Activated naive CD4-positive, alpha-beta T cell treated with anti-CD3 and anti-CD28 coated beads for 36 hours (primary cell): ENCODE measurements around the gene AP1M1. TPM values are rescaled to one million over a fixed set of nuclear protein-coding genes. Genes with fewer than 3 reads are reported as not detected.
A peak's percentile ranks its signal among the peaks of the same experiment; 100 is the strongest.

ENCODE experiments used
- CTCF ChIA-PET: fragments of 350-600 bp; sonication (Branson Sonifier 250); formaldehyde crosslinking; loops from one replicate; lab custom pipeline; 2021; ENCODE audit warnings: antibody characterized with exemption; lab: Charles Lee
- DNase-seq: peaks from one replicate; pipeline ENCODE4 v3.0.0-alpha.2; 2020
- H3K27ac Mint-ChIP-seq: one replicate; pipeline ENCODE4 v1.8.0; 2021; ENCODE audit warnings: mild to moderate bottlenecking, mixed read lengths
- H3K27me3 Mint-ChIP-seq: one replicate; pipeline ENCODE4 v1.8.0; 2021; ENCODE audit warnings: low read depth, mixed read lengths
- H3K36me3 Mint-ChIP-seq: one replicate; pipeline ENCODE4 v1.8.0; 2021; ENCODE audit warnings: low read depth, mixed read lengths
- H3K4me1 Mint-ChIP-seq: one replicate; pipeline ENCODE4 v1.8.0; 2021; ENCODE audit warnings: low read depth, mixed read lengths
- H3K4me3 Mint-ChIP-seq: one replicate; pipeline ENCODE4 v1.8.0; 2021; ENCODE audit warnings: mild to moderate bottlenecking, moderate library complexity, mixed read lengths
- H3K9me3 Mint-ChIP-seq: one replicate; pipeline ENCODE4 v1.8.0; 2021; ENCODE audit warnings: mixed read lengths
- intact Hi-C: fragments of 100-400 bp; cut with micrococcal nuclease; formaldehyde crosslinking; loops from one replicate; pipeline ENCODE4 v1.15.1; 2023
- total RNA-seq, 2 experiments: library from RNA; stranded (reverse); gene quantifications; one replicate each; pipeline ENCODE4 v1.2.3, GENCODE V29; 2021

Gene AP1M1
- total RNA-seq, 2 experiments from 2014 or later = 113 to 123 TPM

DNA sequence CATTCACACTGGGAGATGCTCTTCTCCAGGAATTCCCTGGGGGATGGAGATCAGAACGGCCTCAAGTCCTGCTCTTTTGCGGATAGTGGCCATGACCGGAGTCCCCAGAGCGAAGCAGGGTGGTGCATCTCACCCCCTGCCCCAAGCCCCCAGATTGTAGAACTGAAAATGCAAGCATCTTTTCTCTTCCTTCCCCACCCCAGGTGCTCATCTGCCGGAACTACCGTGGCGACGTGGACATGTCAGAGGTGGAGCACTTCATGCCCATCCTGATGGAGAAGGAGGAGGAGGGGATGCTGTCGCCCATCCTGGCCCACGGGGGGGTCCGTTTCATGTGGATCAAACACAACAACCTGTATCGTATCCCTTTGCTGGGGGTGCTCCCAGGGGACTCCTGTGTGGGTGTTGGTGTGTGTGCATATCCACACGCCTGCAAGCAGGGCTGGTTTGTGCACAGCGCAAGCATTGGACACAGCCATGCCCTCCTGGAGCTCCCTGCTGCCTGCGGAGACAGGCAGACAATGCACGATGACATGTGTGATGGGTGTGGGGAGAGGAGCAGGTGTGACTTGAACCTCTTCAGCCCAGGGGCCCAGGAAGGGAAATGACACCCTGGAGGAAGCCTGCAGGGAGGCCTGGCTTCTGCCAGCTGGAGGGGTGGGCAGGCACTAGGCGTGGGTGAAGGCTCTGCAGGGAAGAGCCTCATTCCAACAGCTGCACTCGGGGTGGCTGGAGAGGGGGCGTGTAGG, 5.7 kb downstream of the AP1M1 start:
- H3K9me3 Mint-ChIP-seq = no peaks in the 10 kb centered on the region

GRCh38 chr19:16204005-16204294, 6.2 kb downstream of the AP1M1 start:
- Mint-ChIP-seq H3K4me1 (peaks cover 63% of the 10 kb centered on the region), H3K27me3 (no peaks in the 10 kb centered on the region), H3K27ac (no peak overlapping the region), H3K36me3 (peaks cover 30% of the 10 kb centered on the region), H3K4me3 (no peak overlapping the region), H3K9me3 (no peaks in the 10 kb centered on the region)
- CTCF ChIA-PET = interaction anchor here (0.5 kb wide), 1 partner anchor 122 kb away, joined by 3 read pairs; no protein-coding TSS in a partner anchor
- intact Hi-C loops = no loop called here
- no peak for DNase-seq

More for the DNA sequence above, 5.7 kb downstream of the AP1M1 start:
- DNase-seq = no peak
- CTCF ChIA-PET = interaction anchor here (0.5 to 1.4 kb wide), 2 partner anchors 122 to 141 kb away, joined by 3 read pairs; no protein-coding TSS in a partner anchor
- H3K27ac Mint-ChIP-seq = peak overlapping the region; percentile 24
- H3K36me3 Mint-ChIP-seq = peaks cover 28% of the 10 kb centered on the region
- no peaks in the 10 kb centered on the region for H3K27me3 Mint-ChIP-seq
- no peak overlapping the region for H3K4me3 Mint-ChIP-seq
- H3K4me1 Mint-ChIP-seq = peaks cover 62% of the 10 kb centered on the region
- intact Hi-C loops = no loop called here

- Mint-ChIP-seq H3K27ac (no peak overlapping the region), H3K4me1 (peaks cover 60% of the 10 kb centered on the region), H3K36me3 (peaks cover 40% of the 10 kb centered on the region), H3K27me3 (no peaks in the 10 kb centered on the region), H3K4me3 (no peak overlapping the region), H3K9me3 (no peaks in the 10 kb centered on the region)
- no peak for DNase-seq
- intact Hi-C loops = no loop called here
- CTCF ChIA-PET = no interaction called here
Observed at GRCh38 chr19:16205205-16206045, 7.7 kb downstream of the AP1M1 start.

DNA sequence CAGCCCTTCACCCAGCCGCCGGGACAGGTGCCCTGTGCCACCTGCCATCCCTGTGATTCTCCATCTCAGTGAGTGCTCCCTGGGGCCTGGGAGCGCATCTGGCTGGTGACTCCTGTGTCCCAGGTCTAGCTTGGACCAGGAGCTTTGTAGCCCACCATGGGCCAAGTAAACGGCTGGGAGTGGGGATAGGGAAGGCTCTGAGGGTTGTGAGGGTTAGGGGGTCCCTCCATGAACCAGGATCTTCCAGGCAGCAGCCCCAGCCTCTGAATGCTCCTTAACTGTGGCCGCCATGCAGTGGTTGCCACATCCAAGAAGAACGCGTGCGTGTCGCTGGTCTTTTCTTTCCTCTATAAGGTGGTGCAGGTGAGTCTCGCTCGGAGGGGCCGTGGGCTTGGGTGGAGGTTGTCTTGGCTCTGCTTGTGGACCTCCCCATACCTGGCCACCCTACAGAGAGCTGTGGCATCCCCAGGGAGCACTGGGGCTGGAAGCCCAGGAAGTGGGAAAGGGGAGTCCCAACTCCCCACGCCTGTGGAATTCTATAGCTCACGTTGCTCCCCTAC, 8.4 kb downstream of the AP1M1 start:
- DNase-seq = no peak
- Mint-ChIP-seq H3K27me3 (no peaks in the 10 kb centered on the region), H3K4me3 (no peak overlapping the region), H3K36me3 (peaks cover 41% of the 10 kb centered on the region), H3K9me3 (no peaks in the 10 kb centered on the region), H3K4me1 (peaks cover 57% of the 10 kb centered on the region), H3K27ac (no peak overlapping the region)
- intact Hi-C loops = no loop called here
- CTCF ChIA-PET = no interaction called here

- intact Hi-C loops = no loop called here
- Mint-ChIP-seq H3K4me1 (peaks cover 54% of the 10 kb centered on the region), H3K27me3 (no peaks in the 10 kb centered on the region), H3K4me3 (no peak overlapping the region), H3K36me3 (peaks cover 46% of the 10 kb centered on the region), H3K9me3 (no peaks in the 10 kb centered on the region), H3K27ac (no peak overlapping the region)
- CTCF ChIA-PET = no interaction called here
- DNase-seq = no peak
Observed at GRCh38 chr19:16206637-16207036, 8.9 kb downstream of the AP1M1 start.

GRCh38 chr19:16207063-16207462, 9.4 kb downstream of the AP1M1 start:
- no peaks in the 10 kb centered on the region for H3K27me3 Mint-ChIP-seq
- no peaks in the 10 kb centered on the region for H3K9me3 Mint-ChIP-seq
- no peak overlapping the region for H3K27ac Mint-ChIP-seq
- no peak for DNase-seq
- peaks cover 50% of the 10 kb centered on the region for H3K36me3 Mint-ChIP-seq
- CTCF ChIA-PET = no interaction called here
- intact Hi-C loops = no loop called here
- H3K4me1 Mint-ChIP-seq = peaks cover 56% of the 10 kb centered on the region
- H3K4me3 Mint-ChIP-seq = no peak overlapping the region

DNA sequence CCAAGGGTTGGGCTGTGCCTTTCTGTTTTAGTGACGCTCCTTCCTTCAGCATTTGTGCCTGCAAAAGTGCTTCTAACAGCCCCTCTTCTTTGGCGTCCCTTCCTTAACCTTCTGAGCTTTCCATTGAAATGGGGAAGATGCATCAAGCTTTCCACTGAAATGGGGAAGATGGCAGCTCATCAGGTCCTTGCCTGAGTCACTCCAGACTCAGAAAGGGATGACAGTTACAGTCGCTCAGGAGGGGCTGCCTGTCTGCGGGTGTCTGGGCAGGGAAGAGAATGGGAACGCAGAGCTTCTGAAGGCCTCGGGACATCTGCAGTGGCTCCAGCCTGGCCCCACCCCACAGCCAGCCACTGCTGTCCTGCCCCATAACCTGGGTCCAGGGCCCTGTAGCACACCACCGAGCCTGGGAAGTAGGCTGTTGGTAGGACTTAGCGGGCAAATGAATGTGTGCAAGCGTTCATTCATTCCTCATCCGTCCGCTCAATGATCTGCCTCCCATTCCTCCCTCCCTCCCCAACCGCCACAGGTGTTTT, 9.8 kb downstream of the AP1M1 start:
- Mint-ChIP-seq H3K27me3 (no peaks in the 10 kb centered on the region), H3K4me1 (peaks cover 58% of the 10 kb centered on the region), H3K27ac (peak overlapping the region; percentile 88), H3K36me3 (peaks cover 51% of the 10 kb centered on the region), H3K9me3 (no peaks in the 10 kb centered on the region), H3K4me3 (no peak overlapping the region)
- no peak for DNase-seq
- CTCF ChIA-PET = no interaction called here
- intact Hi-C loops = no loop called here

GRCh38 chr19:16208064-16208759, 10.5 kb downstream of the AP1M1 start:
- Mint-ChIP-seq H3K4me3 (no peak overlapping the region), H3K9me3 (no peaks in the 10 kb centered on the region), H3K27ac (peak overlapping the region; percentile 88), H3K36me3 (peaks cover 54% of the 10 kb centered on the region), H3K4me1 (peaks cover 58% of the 10 kb centered on the region), H3K27me3 (no peaks in the 10 kb centered on the region)
- intact Hi-C loops = no loop called here
- CTCF ChIA-PET = no interaction called here
- DNase-seq = peak; percentile 18

DNA sequence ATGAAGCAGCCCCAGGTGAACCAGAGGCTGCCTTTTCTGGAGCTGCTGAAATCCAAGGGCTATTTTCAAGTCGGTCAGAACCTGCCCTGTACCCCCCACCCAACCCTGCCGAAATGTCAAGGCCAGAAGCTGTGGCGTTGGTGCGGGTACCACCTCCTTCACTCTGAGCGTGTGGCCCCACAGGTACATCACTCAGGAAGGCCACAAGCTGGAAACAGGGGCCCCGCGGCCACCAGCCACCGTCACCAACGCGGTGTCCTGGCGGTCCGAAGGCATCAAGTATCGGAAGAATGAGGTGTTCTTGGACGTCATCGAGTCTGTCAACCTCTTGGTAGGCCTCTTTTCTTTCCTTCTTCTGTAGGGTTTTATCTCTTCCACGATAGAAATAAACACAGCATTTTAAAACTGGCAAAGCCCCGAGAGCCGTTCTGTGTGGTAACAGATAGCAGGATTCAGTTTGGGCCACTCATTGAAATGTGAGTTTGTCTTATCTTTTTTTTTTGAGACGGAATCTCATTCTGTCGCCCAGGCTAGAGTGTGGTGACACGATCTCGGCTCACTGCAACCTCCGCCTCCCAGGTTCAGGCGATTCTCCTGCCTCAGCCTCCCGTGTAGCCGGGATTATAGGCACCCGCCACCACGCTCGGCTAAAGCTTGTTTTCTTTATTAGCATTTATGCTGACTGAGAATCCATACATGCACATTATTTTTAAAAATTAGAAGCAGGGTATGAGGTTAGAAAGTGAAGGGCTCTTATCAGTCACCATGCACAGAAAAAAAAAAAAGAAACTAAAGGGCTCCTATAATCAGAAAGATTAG, 11.3 kb downstream of the AP1M1 start:
- H3K36me3 Mint-ChIP-seq = peaks cover 51% of the 10 kb centered on the region
- H3K27me3 Mint-ChIP-seq = no peaks in the 10 kb centered on the region
- H3K4me3 Mint-ChIP-seq = no peak overlapping the region
- peaks cover 56% of the 10 kb centered on the region for H3K4me1 Mint-ChIP-seq
- no peaks in the 10 kb centered on the region for H3K9me3 Mint-ChIP-seq
- CTCF ChIA-PET = no interaction called here
- intact Hi-C loops = no loop called here
- no peak for DNase-seq
- no peak overlapping the region for H3K27ac Mint-ChIP-seq

GRCh38 chr19:16210168-16210567, 12.5 kb downstream of the AP1M1 start:
- Mint-ChIP-seq H3K4me1 (peaks cover 61% of the 10 kb centered on the region), H3K36me3 (peaks cover 51% of the 10 kb centered on the region), H3K4me3 (no peak overlapping the region), H3K27ac (no peak overlapping the region), H3K27me3 (no peaks in the 10 kb centered on the region), H3K9me3 (no peaks in the 10 kb centered on the region)
- no peak for DNase-seq
- intact Hi-C loops = no loop called here
- CTCF ChIA-PET = no interaction called here

DNA sequence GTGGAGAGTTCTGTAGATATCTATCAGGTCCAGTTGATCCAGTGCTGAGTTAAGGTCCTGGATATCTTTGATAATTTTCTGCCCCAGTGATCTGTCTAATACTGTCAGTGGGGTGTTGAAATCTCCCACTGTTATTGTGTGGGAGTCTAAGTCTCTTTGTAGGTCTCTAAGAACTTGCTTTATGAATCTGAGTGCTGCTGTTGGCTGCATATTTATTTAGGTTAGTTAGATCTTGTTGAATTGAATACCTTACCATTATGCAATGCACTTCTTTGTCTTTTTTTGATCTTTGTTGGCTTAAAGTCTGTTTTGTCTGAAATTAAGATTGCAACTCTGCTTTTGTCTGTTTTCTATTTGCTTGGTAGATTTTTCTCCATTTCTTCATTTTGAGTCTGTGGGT, 15.4 kb downstream of the AP1M1 start:
- intact Hi-C loops = no loop called here
- peak overlapping the region; percentile 48 for H3K27ac Mint-ChIP-seq

More for the DNA sequence above, 15.4 kb downstream of the AP1M1 start:
- Mint-ChIP-seq H3K36me3 (peaks cover 67% of the 10 kb centered on the region), H3K4me3 (no peak overlapping the region), H3K9me3 (peaks cover 2% of the 10 kb centered on the region), H3K27me3 (no peaks in the 10 kb centered on the region), H3K4me1 (peaks cover 71% of the 10 kb centered on the region)
- no peak for DNase-seq
- CTCF ChIA-PET = interaction anchor here (0.6 to 1.4 kb wide), 2 partner anchors 18 to 171 kb away, joined by 3 to 4 read pairs; no protein-coding TSS in a partner anchor
